H1 (cell line): ENCODE measurements around the gene LYSMD3. TPM values are rescaled to one million over a fixed set of nuclear protein-coding genes. Genes with fewer than 3 reads are reported as not detected.

ENCODE experiments used
- CTCF ChIA-PET: fragments of 300-600 bp; sonication (Branson Sonifier 250); formaldehyde crosslinking; loops from one replicate; lab custom pipeline; 2021; ENCODE audit not compliant: partially characterized antibody; lab: Charles Lee
- POLR2A ChIA-PET: fragments of 300-600 bp; sonication (Branson Sonifier 250); formaldehyde crosslinking; loops from one replicate; lab custom pipeline; 2021; ENCODE audit warnings: inconsistent platforms; ENCODE audit not compliant: partially characterized antibody; lab: Charles Lee
- DNase-seq, 2 experiments: peaks; one replicate each; pipeline versions ENCODE4 v3.0.0 to v3.0.0-alpha.2; 2010 to 2022; ENCODE audit warnings: low spot score in 2 of 2, low read depth in 1 of 2, mixed read lengths in 1 of 2
- FAIRE-seq: peaks from 2 replicates; lab custom pipeline; 2011; peaks lifted over from hg19 to GRCh38; lab: Jason Lieb, UNC
- H2AFZ ChIP-seq: 2 replicates; pipeline ENCODE4 v1.8.1; 2012; ENCODE audit warnings: low read length, inconsistent platforms
- H2AK5ac ChIP-seq: 2 replicates; pipeline ENCODE4 v1.6.1; 2013; ENCODE audit warnings: low read depth, low read length
- H2BK120ac ChIP-seq: replicated peaks from 2 replicates; pipeline ENCODE3; 2013; ENCODE audit warnings: low read depth, low read length, inconsistent platforms
- H2BK12ac ChIP-seq: 2 replicates; pipeline ENCODE4 v1.6.1; 2013; ENCODE audit warnings: low read depth, low read length
- H2BK15ac ChIP-seq: 2 replicates; pipeline ENCODE4 v1.6.1; 2013; ENCODE audit warnings: low read length
- H2BK20ac ChIP-seq: 2 replicates; pipeline ENCODE4 v1.6.1; 2013; ENCODE audit warnings: low read length
- H2BK5ac ChIP-seq: 2 replicates; pipeline ENCODE4 v1.6.1; 2013; ENCODE audit warnings: low read depth, low read length
- H3K14ac ChIP-seq: 2 replicates; pipeline ENCODE4 v1.6.1; 2013; ENCODE audit warnings: inconsistent platforms; ENCODE audit not compliant: insufficient read length
- H3K18ac ChIP-seq: 2 replicates; pipeline ENCODE4 v1.6.1; 2013; ENCODE audit warnings: low read length; ENCODE audit errors: extremely low read depth
- H3K23ac ChIP-seq: 2 replicates; pipeline ENCODE4 v1.6.1; 2013; ENCODE audit warnings: inconsistent platforms; ENCODE audit not compliant: insufficient read length
- H3K23me2 ChIP-seq: 2 replicates; pipeline ENCODE4 v1.6.1; 2013; ENCODE audit warnings: low read depth, low read length
- H3K27ac ChIP-seq: 2 replicates; pipeline ENCODE4 v1.6.1; 2011; ENCODE audit warnings: low read depth, low read length, inconsistent platforms
- H3K27me3 ChIP-seq, 4 experiments: replicated peaks in 1 of 4; 1 replicate in 1 of 4; 2 replicates in 3 of 4; pipeline versions ENCODE4 v1.6.1 to v1.8.1; 2011 to 2013; ENCODE audit warnings: low read length in 3 of 4, mild to moderate bottlenecking in 3 of 4, inconsistent platforms in 2 of 4, mixed read lengths in 2 of 4, moderate library complexity in 1 of 4; ENCODE audit not compliant: control insufficient read depth in 3 of 4, insufficient read depth in 3 of 4; ENCODE audit errors: extremely low read depth in 1 of 4
- H3K36me3 ChIP-seq, 4 experiments: 2 replicates each; pipeline versions ENCODE4 v1.6.1 to v1.8.1; 2011 to 2013; ENCODE audit warnings: mild to moderate bottlenecking in 4 of 4, low read length in 3 of 4, moderate library complexity in 2 of 4, control low read depth in 1 of 4, inconsistent platforms in 1 of 4; ENCODE audit not compliant: insufficient read depth in 4 of 4, control insufficient read depth in 2 of 4
- H3K4ac ChIP-seq: replicated peaks from 2 replicates; pipeline ENCODE3; 2013; ENCODE audit warnings: low read length, low read depth, mixed read lengths, inconsistent platforms; ENCODE audit not compliant: insufficient read length
- H3K4me1 ChIP-seq, 4 experiments: replicated peaks in 1 of 4; 1 replicate in 1 of 4; 2 replicates in 3 of 4; pipeline versions ENCODE4 v1.6.1 to v1.8.1; 2011 to 2013; ENCODE audit warnings: low read length in 3 of 4, inconsistent platforms in 2 of 4, mixed read lengths in 1 of 4; ENCODE audit not compliant: insufficient read depth in 4 of 4, control insufficient read depth in 3 of 4
- H3K4me2 ChIP-seq, 2 experiments: 2 replicates each; pipeline versions ENCODE4 v1.6.1 to v1.8.1; 2011 to 2013; ENCODE audit warnings: low read depth in 2 of 2, low read length in 2 of 2, control low read depth in 1 of 2, inconsistent platforms in 1 of 2, mild to moderate bottlenecking in 1 of 2; ENCODE audit not compliant: insufficient read depth in 1 of 2
- H3K4me3 ChIP-seq, 4 experiments: fragments of 200-600, 300-600 bp in 1 of 4; sonication (generic), shearing (Covaris generic), sonication (Bioruptor Twin) in 1 of 4; 2 replicates each; pipeline versions ENCODE4 v1.5.1 to v1.8.1; 2011 to 2016; ENCODE audit warnings: low read length in 4 of 4, low read depth in 3 of 4, control low read depth in 2 of 4, inconsistent platforms in 2 of 4, mild to moderate bottlenecking in 2 of 4, mixed read lengths in 1 of 4, moderate library complexity in 1 of 4; ENCODE audit not compliant: insufficient read depth in 2 of 4; ENCODE audit errors: extremely low read depth in 1 of 4
- H3K56ac ChIP-seq: replicated peaks from 2 replicates; pipeline ENCODE3; 2013; ENCODE audit warnings: low read depth, mild to moderate bottlenecking, mixed read lengths, low read length, inconsistent platforms; ENCODE audit not compliant: insufficient read length
- H3K79me1 ChIP-seq: 2 replicates; pipeline ENCODE4 v1.6.1; 2013; ENCODE audit warnings: low read depth, low read length, control low read depth
- H3K79me2 ChIP-seq, 2 experiments: 2 replicates each; pipeline versions ENCODE4 v1.6.1 to v1.8.1; 2012 to 2013; ENCODE audit warnings: low read length in 2 of 2, mild to moderate bottlenecking in 2 of 2, inconsistent platforms in 1 of 2; ENCODE audit not compliant: insufficient read depth in 2 of 2, control insufficient read depth in 1 of 2
- H3K9ac ChIP-seq, 4 experiments: replicated peaks in 1 of 4; 1 replicate in 1 of 4; 2 replicates in 3 of 4; pipeline versions ENCODE4 v1.6.1 to v1.8.1; 2011 to 2013; ENCODE audit warnings: low read depth in 3 of 4, low read length in 3 of 4, control low read depth in 2 of 4, mild to moderate bottlenecking in 2 of 4, moderate library complexity in 2 of 4, inconsistent platforms in 1 of 4; ENCODE audit errors: extremely low read depth in 1 of 4
- H3K9me3 ChIP-seq, 2 experiments: 2 replicates each; pipeline versions ENCODE4 v1.6.1 to v1.8.1; 2012 to 2013; ENCODE audit warnings: mild to moderate bottlenecking in 2 of 2, moderate library complexity in 2 of 2, control low read depth in 1 of 2, inconsistent platforms in 1 of 2, low read depth in 1 of 2, low read length in 1 of 2, mixed read lengths in 1 of 2; ENCODE audit not compliant: insufficient read depth in 2 of 2
- H4K20me1 ChIP-seq, 2 experiments: replicated peaks in 1 of 2; 2 replicates each; pipeline versions ENCODE3 to v1.8.1; 2011 to 2013; ENCODE audit warnings: inconsistent platforms in 2 of 2, low read length in 2 of 2, mild to moderate bottlenecking in 1 of 2; ENCODE audit not compliant: insufficient read depth in 2 of 2, control insufficient read depth in 1 of 2
- H4K5ac ChIP-seq: 2 replicates; pipeline ENCODE4 v1.6.1; 2013; ENCODE audit warnings: low read length, low read depth, mixed read lengths, inconsistent platforms; ENCODE audit not compliant: insufficient read length
- H4K8ac ChIP-seq: 2 replicates; pipeline ENCODE4 v1.8.0; 2013; ENCODE audit warnings: mild to moderate bottlenecking, moderate library complexity, low read length, inconsistent platforms; ENCODE audit not compliant: insufficient read depth; ENCODE audit errors: extremely low read depth
- H4K91ac ChIP-seq: replicated peaks from 2 replicates; pipeline ENCODE3; 2013; ENCODE audit warnings: low read length, mixed read lengths, inconsistent platforms; ENCODE audit not compliant: insufficient read length
- SIX5 ChIP-seq: IDR thresholded peaks from 2 replicates; pipeline ENCODE4 v1.6.1; 2011; ENCODE audit warnings: mild to moderate bottlenecking, low read depth, low read length
- SUZ12 ChIP-seq: fragments of 200-600 bp; sonication (generic); IDR thresholded peaks from 2 replicates; pipeline ENCODE4 v1.6.1; 2012; ENCODE audit warnings: mild to moderate bottlenecking, inconsistent platforms, low read length, moderate library complexity, mixed read lengths
- WGBS, 2 experiments: shearing (Covaris generic) in 1 of 2; methylation state at CpG; one replicate each; pipeline versions ENCODE4 v1.1.6 to v1.1.7; 2013 to 2015; ENCODE audit warnings: low lambda C conversion rate in 2 of 2, mixed read lengths in 2 of 2, inconsistent platforms in 1 of 2, low coverage in 1 of 2, missing lambda C conversion rate in 1 of 2; ENCODE audit not compliant: insufficient replicate concordance in 2 of 2, insufficient coverage in 1 of 2, insufficient read length in 1 of 2; ENCODE audit errors: extremely low coverage in 1 of 2, missing lambda C conversion rate in 1 of 2; 5-methylcytosine and 5-hydroxymethylcytosine counted together
- polyA plus RNA-seq, 7 experiments: library from polyadenylated mRNA; depleted of rRNA in 3 of 7; stranded (reverse) in 5 of 7; unstranded in 2 of 7; fragments of >200 nt in 5 of 7; fragments of 200-250 nt in 2 of 7; gene quantifications; 1 replicate in 5 of 7; 2 replicates in 1 of 7; 4 replicates in 1 of 7; pipeline versions ENCODE4 v1.2.1 to v1.2.3, GENCODE V29; 2011 to 2013; ENCODE audit warnings: missing spikeins in 2 of 7, mixed read lengths in 2 of 7
- total RNA-seq: library from RNA; stranded (reverse); fragmentation: NEBNext Ultra II Directional; extraction: Animal tissue kit (Norgen Biotek cat#: 25700); gene quantifications from 2 replicates; pipeline ENCODE4 v1.2.1, GENCODE V29; 2021

The LYSMD3 gene
- total and polyA plus RNA-seq, 2 of the 8 experiments (the other 6 are each of a cell fraction or from before 2014, with no cell fraction given), result 3.7 to 14.9 TPM

DNA sequence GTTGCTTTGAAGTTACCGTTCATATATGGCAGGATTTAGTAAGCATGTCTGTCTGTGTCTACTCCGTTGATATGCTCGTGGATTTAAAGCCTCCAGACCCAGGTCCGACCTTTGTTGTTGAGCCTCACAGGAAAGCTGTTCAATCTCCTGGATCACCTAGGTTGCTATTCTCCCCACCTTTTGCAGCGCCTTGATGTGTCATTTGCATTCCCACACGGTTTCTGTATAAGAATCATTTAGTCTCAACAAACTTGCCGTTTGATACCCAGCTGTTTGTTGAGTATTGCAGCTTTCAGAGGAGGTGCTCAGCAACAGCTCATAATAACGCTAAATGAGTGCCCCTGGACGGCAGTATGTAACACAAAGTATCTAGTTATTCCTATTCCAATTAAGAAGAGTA lies 28.0 kb upstream of the LYSMD3 start:
- no peak overlapping the region for H3K14ac ChIP-seq
- POLR2A ChIA-PET, result interaction anchor here (0.6 to 2.3 kb wide), 8 partner anchors 9 to 827 kb away, joined by 3 to 9 read pairs (median 3); partner anchors contain the start of genes LYSMD3, MBLAC2 and POLR3G
- WGBS, 2 experiments, result 5% methylated on average over 9 of the region's 9 CpGs; no CpG with 5 or more reads in 1 of the 2 experiments
- TF ChIP-seq SIX5 (no peak), SUZ12 (peak; percentile 15; the same call in 1 of the 2 replicates)
- H2BK20ac ChIP-seq, result no peak overlapping the region
- no peak overlapping the region for H4K91ac ChIP-seq
- peak; percentile 77 for FAIRE-seq
- CTCF ChIA-PET, result interaction anchor here (1.1 to 1.5 kb wide), 3 partner anchors 13 to 27 kb away, joined by 3 to 6 read pairs (median 6); partner anchors contain the start of gene LYSMD3
- no peaks in the 10 kb centered on the region for H3K9me3 ChIP-seq
- H2BK5ac ChIP-seq, result peak overlapping the region; percentile 50; the same call in 1 of the 2 replicates
- no peaks in the 10 kb centered on the region for H3K36me3 ChIP-seq
- H4K20me1 ChIP-seq, result peaks cover 0 to 2% of the 10 kb centered on the region in 2 experiments
- H3K79me2 ChIP-seq, result peaks cover 0 to 34% of the 10 kb centered on the region in 2 experiments; a peak in 3 of 4 replicates
- peaks cover 5% of the 10 kb centered on the region; the same call in 1 of the 2 replicates for H3K23me2 ChIP-seq
- no peaks in the 10 kb centered on the region for H3K27me3 ChIP-seq
- H3K4me2 ChIP-seq, result peak overlapping the region; percentile 82 to 98
- no peaks in the 10 kb centered on the region for H3K79me1 ChIP-seq
- H4K8ac ChIP-seq, result no peak overlapping the region
- peak overlapping the region in 1 of 4 experiments; percentile 47; a peak in 1 of 7 replicates for H3K9ac ChIP-seq
- no peak overlapping the region for H3K23ac ChIP-seq
- no peak overlapping the region for H2BK120ac ChIP-seq
- DNase-seq, result no peak
- H3K4me3 ChIP-seq, result peak overlapping the region; percentile 69 to 96 (median 78); a peak in 7 of 8 replicates
- no peak overlapping the region for H3K4ac ChIP-seq
- no peak overlapping the region for H2AFZ ChIP-seq
- H3K56ac ChIP-seq, result no peak overlapping the region
- H3K18ac ChIP-seq, result no peak overlapping the region
- no peak overlapping the region for H2AK5ac ChIP-seq
- no peak overlapping the region for H2BK15ac ChIP-seq
- H2BK12ac ChIP-seq, result no peak overlapping the region
- H4K5ac ChIP-seq, result no peak overlapping the region
- H3K27ac ChIP-seq, result no peak overlapping the region
- peaks cover 3 to 26% (median 13%) of the 10 kb centered on the region in 4 experiments for H3K4me1 ChIP-seq
